ENCODE results near the gene PDK2.
A peak's percentile ranks its signal among the peaks of the same experiment; 100 is the strongest.
"Not testable (repeated sequence)": the region's sequence is repeated elsewhere in the genome, so short reads cannot be mapped to it uniquely, and the experiment has no call there.

Gene PDK2

DNA sequence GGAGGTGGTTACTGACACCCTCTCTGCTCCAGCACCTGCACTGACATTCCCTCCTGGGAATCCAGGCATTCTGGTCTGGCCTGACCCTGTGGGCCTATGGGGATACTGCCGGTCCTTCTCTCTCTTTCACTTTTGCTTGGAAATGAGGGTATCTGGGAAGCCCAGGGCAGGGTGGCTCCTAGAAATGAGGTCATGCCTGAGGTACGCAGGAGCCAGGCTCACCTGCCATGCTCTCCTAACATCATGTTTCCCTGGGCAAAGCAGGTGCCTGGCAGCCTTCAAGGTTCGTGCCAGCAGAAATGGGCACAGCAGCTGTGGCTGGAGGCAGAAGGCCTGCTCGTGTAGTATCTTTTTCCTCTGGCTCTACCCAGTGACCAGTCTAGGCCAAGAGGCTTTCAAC is 35.9 kb upstream of the PDK2 start:
- no peak for DNase-seq

GRCh38 chr17:50059759-50060273 is 35.3 kb upstream of the PDK2 start:
- DNase-seq = no peak

DNA sequence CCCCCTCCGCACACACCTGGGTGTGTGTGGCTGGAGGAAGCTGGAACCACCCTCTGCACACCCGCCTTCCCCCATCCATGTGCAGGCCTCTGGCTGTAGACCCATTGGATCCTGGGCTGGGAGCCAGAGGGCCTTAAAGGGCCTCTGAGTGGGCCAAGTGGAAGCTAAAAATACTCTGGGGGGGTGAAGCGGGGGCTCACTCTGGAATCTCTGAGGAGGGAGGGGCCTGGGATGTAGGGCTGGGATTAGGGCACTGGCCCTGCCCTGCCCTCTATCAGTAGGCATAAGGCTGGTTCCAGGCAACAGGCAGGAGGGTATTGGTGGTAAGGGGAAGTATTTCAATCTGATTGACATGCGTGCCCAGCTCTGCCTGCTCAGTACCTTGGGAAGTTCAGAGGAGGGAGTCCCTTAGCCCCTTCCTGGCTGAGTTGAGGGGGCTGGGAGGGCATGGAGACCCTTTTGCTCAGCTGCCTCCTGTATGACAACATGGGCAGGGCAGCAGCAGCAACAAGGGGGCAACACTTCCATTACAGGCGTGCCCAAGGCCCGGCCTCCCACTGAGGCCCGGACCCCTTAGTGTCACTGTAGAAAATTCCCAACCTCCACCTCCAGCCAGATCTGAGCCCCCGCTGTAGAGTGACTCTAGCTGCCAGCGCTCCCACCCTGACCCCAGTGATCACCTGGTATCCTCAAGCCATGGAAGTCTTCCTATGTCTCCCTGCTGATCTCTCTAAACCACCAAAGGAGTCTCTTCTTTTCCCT is 34.0 kb upstream of the PDK2 start:
- DNase-seq = no peak

GRCh38 chr17:50061713-50062045 is 33.5 kb upstream of the PDK2 start:
- not testable (repeated sequence) for DNase-seq

- DNase-seq = no peak
Observed at GRCh38 chr17:50062293-50063243, 32.6 kb upstream of the PDK2 start.

- DNase-seq = no peak
Observed at GRCh38 chr17:50063561-50064252, 31.4 kb upstream of the PDK2 start.

DNA sequence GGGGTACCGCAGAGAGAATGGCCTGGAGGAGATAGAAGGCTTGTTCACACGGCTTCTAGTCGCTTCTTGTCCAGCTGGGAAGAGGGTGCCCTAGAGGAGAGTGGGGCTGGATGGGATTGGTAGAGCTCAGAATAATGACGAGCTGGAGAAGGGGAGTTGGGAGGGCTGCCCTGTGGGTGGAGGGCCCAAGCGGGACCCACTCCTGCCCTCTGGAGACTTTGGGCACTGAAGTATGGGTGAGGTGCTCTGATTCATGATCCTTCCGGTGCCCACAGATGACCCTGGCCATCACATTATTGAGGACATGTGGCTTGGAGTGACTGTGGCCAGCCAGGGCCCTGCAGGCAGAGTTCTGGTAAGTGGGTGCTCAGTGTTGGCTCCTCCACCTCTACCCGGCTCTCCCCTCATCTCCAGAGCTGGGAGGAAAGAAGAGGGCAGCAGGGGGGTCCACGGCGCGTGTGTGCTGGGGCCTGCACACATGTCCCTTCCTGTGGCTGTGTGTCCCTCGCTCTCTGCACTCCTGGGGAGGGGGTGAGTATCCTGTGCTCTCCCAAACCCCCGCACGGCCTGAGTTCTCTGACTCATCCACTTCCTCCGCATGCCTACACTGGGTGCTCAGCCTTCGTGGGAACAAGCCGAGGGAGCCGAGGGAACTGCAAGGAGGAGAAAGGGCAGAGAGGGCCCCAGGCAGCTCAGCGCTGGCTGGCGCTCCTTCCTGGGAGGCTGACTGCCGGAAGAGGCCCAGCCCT is 30.7 kb upstream of the PDK2 start:
- DNase-seq = no peak

DNA sequence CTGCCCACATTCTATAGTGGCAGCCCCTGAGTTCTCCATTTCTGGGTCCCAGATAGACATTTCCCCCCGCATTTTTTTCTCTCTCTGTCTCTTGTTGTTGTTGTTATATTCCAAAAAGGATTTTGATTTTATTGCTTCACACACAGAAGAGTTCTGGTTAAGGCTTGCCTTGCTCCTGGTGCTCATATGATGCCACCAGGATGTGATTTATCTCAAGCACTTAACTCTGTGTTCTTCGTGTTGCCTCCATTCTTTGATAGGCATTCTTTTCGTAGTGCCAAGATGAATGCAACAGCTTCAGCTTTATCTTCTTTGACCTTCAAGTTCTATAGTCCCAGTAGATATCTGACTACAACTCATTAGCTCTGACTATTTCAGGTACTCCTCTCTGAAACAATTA is 30.1 kb upstream of the PDK2 start:
- no peak for DNase-seq

- DNase-seq = no peak
Observed at GRCh38 chr17:50066995-50067394, 28.2 kb upstream of the PDK2 start.

GRCh38 chr17:50067996-50068395 is 27.2 kb upstream of the PDK2 start:
- no peak for DNase-seq

- DNase-seq = no peak
Observed at GRCh38 chr17:50070908-50071680, 24.1 kb upstream of the PDK2 start.

GRCh38 chr17:50071692-50072091 is 23.5 kb upstream of the PDK2 start:
- no peak for DNase-seq

DNA sequence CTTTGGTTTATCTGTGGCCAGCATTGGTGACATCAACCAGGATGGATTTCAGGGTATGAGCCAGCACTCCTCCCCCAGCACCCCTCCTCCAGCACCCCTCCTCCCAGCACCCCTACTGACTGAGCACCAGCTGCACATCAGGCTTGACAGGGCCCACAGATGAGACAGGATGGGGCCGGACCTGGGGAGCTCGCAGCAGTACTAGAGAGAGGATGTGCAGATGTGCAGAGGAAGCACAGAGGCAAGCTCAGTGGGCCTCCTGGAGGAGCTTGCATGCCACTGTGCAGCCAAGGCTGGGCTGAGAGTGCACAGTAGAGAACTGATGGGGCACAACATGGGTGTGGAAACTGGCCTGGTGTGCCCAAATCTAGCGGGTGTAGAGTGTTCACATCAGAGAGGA is 23.0 kb upstream of the PDK2 start:
- no peak for DNase-seq

DNA sequence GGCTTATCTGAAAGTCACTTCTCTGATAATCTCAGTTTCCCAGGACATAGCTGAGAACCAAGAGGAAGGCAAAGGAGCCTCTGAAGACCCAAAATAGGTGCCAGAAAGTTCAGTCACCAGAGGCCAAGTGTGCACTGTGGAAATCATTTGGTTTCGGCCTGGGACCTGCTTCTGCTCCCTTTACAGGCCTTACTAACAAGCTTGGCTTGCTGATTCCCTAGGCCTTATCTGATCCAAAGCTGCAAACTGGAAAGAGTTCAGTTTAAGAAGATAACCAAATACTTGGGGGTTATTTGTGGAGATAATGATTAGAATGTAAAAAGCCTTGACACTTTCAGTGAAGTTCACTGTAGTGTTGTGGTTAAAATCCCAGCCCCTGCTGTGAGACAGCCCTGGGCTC is 22.2 kb upstream of the PDK2 start:
- DNase-seq = no peak

DNA sequence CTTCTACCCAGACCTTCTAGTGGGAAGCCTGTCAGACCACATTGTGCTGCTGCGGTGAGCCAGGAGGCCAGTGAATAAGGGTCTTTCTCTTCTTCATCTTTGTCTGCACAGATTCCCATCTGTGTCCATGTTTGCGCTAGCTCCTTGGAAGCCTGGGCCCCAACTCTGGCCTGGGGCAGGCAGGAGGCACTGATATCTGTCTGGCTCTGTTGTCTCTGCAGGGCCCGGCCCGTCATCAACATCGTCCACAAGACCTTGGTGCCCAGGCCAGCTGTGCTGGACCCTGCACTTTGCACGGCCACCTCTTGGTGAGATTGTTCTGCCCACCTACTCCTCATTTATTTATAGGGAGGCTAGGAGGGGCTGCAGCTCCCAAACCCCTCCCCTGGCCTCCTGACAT is 20.9 kb upstream of the PDK2 start:
- no peak for DNase-seq

- no peak for DNase-seq
Observed at GRCh38 chr17:50075446-50076032, 19.6 kb upstream of the PDK2 start.

- DNase-seq = no peak
Observed at GRCh38 chr17:50076221-50076590, 18.9 kb upstream of the PDK2 start.

GRCh38 chr17:50076591-50077235 is 18.4 kb upstream of the PDK2 start:
- peak; percentile 57 for DNase-seq

DNA sequence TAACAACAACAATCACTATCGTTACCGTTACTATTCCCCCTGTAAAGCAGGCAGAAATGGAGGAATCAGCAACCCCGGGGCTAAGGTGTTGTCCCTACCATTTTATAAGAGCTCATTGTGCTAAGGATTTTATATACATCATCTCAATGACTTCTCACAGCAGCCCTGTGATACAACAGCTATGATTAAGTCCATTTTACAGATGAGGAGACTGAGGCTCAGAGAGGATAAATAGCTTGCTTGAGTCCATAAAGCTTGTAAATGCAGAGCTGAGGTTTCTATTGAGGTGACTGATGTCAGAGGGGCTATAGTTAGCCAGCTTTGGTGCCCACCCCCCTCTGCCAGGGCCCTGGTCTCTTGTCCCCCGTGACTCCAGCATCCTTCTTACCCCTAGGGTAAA is 16.7 kb upstream of the PDK2 start:
- DNase-seq = no peak

GRCh38 chr17:50079334-50080095 is 15.6 kb upstream of the PDK2 start:
- peak; percentile 92 for DNase-seq

Measured in NCI-H2171 (cell line).